ENCODE measurements around the gene PLEKHA1. TPM values are rescaled to one million over a fixed set of nuclear protein-coding genes. Genes with fewer than 3 reads are reported as not detected.

The PLEKHA1 gene
- total and polyA plus RNA-seq, 2 experiments from 2014 or later, result 54.0 to 62.6 TPM

DNA sequence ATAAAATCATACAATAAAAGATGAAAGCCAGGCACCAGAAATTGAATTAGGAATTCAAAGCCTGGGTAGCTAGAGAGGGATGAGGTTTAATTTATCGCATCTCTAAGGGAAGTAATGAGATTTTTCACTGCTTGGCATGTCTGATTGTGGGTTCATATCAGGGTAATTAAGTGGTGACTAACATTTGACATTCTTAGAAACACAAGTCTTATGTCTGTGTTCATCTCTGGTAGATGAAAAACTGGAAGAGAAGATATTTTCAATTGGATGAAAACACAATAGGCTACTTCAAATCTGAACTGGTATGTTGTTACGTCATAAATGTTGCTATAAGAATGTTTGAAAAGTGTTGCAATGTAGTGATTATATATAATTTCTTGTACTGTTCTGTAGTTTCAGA, 43.2 kb downstream of the PLEKHA1 start:
- Histone ChIP-seq H4K20me1 (ENCODE audit: insufficient read depth, poor library complexity, severe bottlenecking) (no peaks in the 10 kb centered on the region), H2AFZ (no peak overlapping the region), H3K79me2 (no peaks in the 10 kb centered on the region), H3K9me2 (replicated peaks; ENCODE audit: insufficient read depth) (no peaks in the 10 kb centered on the region), H3K36me3 (replicated peaks; ENCODE audit: insufficient read depth, low read depth) (no peaks in the 10 kb centered on the region), H3K4me2 (no peak overlapping the region), H3K27me3 (no peaks in the 10 kb centered on the region), H3K27ac (no peak overlapping the region), H3K4me3 (no peak overlapping the region), H3K9me3 (ENCODE audit: low read depth) (no peaks in the 10 kb centered on the region), H3K4me1 (ENCODE audit: insufficient read depth) (no peaks in the 10 kb centered on the region)
- 93% methylated on average over 2 of the region's 2 CpGs for WGBS (ENCODE audit: low lambda C conversion rate, missing lambda C conversion rate)
- DNase-seq (ENCODE audit: low spot score), result no peak
- TF ChIP-seq EZH2 (IDR thresholded peaks at IDR 0.05; ENCODE audit: borderline replicate concordance), result no peak
- no peak for TF ChIP-seq EZH2phosphoT487 (IDR thresholded peaks at IDR 0.05; ENCODE audit: low read depth, severe bottlenecking, unreplicated experiment)
- TF ChIP-seq, protein P1, sequence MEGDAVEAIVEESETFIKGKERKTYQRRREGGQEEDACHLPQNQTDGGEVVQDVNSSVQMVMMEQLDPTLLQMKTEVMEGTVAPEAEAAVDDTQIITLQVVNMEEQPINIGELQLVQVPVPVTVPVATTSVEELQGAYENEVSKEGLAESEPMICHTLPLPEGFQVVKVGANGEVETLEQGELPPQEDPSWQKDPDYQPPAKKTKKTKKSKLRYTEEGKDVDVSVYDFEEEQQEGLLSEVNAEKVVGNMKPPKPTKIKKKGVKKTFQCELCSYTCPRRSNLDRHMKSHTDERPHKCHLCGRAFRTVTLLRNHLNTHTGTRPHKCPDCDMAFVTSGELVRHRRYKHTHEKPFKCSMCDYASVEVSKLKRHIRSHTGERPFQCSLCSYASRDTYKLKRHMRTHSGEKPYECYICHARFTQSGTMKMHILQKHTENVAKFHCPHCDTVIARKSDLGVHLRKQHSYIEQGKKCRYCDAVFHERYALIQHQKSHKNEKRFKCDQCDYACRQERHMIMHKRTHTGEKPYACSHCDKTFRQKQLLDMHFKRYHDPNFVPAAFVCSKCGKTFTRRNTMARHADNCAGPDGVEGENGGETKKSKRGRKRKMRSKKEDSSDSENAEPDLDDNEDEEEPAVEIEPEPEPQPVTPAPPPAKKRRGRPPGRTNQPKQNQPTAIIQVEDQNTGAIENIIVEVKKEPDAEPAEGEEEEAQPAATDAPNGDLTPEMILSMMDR (IDR thresholded peaks at IDR 0.05; ENCODE audit: poor library complexity), result no peak

DNA sequence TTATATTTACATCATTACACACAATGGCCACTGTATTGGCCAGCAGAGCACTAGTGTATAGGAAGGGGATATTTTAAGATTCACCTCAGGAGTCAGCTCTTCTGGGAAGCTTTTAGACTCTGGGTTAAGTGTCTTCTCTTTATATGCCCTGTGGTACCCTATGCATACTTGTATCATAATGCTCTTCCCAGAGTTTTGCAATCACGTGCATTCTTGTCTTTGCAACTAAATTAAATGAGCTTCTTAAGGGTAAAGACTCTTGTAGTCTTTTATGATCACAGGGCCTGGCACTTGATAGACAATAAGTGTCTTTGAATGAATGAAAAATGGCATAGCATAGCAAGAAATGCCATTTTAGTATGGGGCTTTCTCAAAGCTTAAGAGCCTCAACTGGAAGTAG, 44.5 kb downstream of the PLEKHA1 start:
- Histone ChIP-seq H3K4me1 (ENCODE audit: insufficient read depth) (no peaks in the 10 kb centered on the region), H3K9me3 (ENCODE audit: low read depth) (no peaks in the 10 kb centered on the region), H3K79me2 (no peaks in the 10 kb centered on the region), H3K4me3 (no peak overlapping the region), H3K27ac (no peak overlapping the region), H4K20me1 (ENCODE audit: insufficient read depth, poor library complexity, severe bottlenecking) (no peaks in the 10 kb centered on the region), H3K27me3 (no peaks in the 10 kb centered on the region), H3K9me2 (replicated peaks; ENCODE audit: insufficient read depth) (no peaks in the 10 kb centered on the region), H3K4me2 (no peak overlapping the region), H2AFZ (no peak overlapping the region), H3K36me3 (replicated peaks; ENCODE audit: insufficient read depth, low read depth) (no peaks in the 10 kb centered on the region)
- no peak for DNase-seq (ENCODE audit: low spot score)
- TF ChIP-seq, protein P1 (IDR thresholded peaks at IDR 0.05; ENCODE audit: poor library complexity), result no peak
- TF ChIP-seq EZH2 (IDR thresholded peaks at IDR 0.05; ENCODE audit: borderline replicate concordance), result no peak
- no peak for TF ChIP-seq EZH2phosphoT487 (IDR thresholded peaks at IDR 0.05; ENCODE audit: low read depth, severe bottlenecking, unreplicated experiment)
- WGBS (ENCODE audit: low lambda C conversion rate, missing lambda C conversion rate), result 93% methylated on average over 1 of the region's 1 CpG

DNA sequence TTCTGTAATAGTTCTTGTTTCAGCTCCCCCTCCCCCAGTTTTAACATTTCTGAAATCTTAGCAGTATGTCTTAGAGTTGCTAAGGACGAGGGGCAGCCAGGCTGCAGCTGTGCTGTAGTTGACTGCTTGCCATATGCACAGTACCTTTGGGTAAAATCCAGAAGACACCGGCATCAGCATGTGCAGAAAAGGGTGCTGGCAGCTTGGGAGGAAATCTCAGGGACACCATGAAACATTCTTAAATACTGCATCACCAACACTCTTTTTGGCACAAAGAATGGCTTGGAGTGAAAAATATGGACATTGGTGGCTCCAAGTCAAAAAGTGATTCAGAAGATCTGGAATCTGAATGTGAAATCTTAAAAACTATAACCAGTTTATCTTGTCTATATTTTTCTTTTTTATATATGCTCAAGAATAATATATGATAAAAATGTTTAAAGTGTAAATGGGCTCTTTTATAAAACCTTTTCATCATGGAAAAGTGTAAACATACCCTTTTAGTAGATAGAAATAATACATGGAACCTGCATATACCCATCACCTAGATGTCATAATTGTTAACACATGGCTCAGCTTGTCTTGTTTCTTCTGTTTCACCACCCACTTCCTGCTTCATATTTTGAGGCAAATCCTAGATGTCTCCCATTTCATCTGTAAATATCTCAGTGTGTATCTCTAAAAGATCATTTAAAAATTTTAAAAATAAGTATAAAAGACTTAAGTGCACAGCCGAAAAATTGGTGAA, 45.5 kb downstream of the PLEKHA1 start:
- Histone ChIP-seq H2AFZ (no peak overlapping the region), H3K27ac (no peak overlapping the region)

More for the DNA sequence above, 45.5 kb downstream of the PLEKHA1 start:
- TF ChIP-seq, protein P1 (IDR thresholded peaks at IDR 0.05; ENCODE audit: poor library complexity), result no peak
- TF ChIP-seq EZH2phosphoT487 (IDR thresholded peaks at IDR 0.05; ENCODE audit: low read depth, severe bottlenecking, unreplicated experiment), result no peak
- no peak for TF ChIP-seq EZH2 (IDR thresholded peaks at IDR 0.05; ENCODE audit: borderline replicate concordance)
- no peak for DNase-seq (ENCODE audit: low spot score)
- Histone ChIP-seq H3K9me3 (ENCODE audit: low read depth) (no peaks in the 10 kb centered on the region), H3K4me3 (no peak overlapping the region), H3K4me1 (ENCODE audit: insufficient read depth) (no peaks in the 10 kb centered on the region), H3K27me3 (no peaks in the 10 kb centered on the region), H3K36me3 (replicated peaks; ENCODE audit: insufficient read depth, low read depth) (no peaks in the 10 kb centered on the region), H4K20me1 (ENCODE audit: insufficient read depth, poor library complexity, severe bottlenecking) (no peaks in the 10 kb centered on the region), H3K79me2 (no peaks in the 10 kb centered on the region), H3K4me2 (no peak overlapping the region), H3K9me2 (replicated peaks; ENCODE audit: insufficient read depth) (no peaks in the 10 kb centered on the region)
- 64% methylated on average over 3 of the region's 3 CpGs for WGBS (ENCODE audit: low lambda C conversion rate, missing lambda C conversion rate)
